ENCODE results near the gene SOCS3. TPM values are rescaled to one million over a fixed set of nuclear protein-coding genes. Genes with fewer than 3 reads are reported as not detected.

SOCS3 gene
- total RNA-seq, 3 donors from 2014 or later (not counting 1 experiment from before 2014, with no cell fraction given): 39.0 to 47.9 (median 43.6) TPM

GRCh38 chr17:78355701-78356100, 4.2 kb downstream of the SOCS3 start:
- Mint-ChIP-seq H3K36me3 (no peaks in the 10 kb centered on the region), H3K27ac (peak overlapping the region; percentile 82 to 86), H3K4me3 (peak overlapping the region; percentile 62), H3K27me3 (ENCODE audit: low read depth in 2 of 2) (no peaks in the 10 kb centered on the region), H3K4me1 (peaks cover 12 to 47% of the 10 kb centered on the region in 2 donors), H3K9me3 (no peaks in the 10 kb centered on the region)
- intact Hi-C loops (cut with micrococcal nuclease): no loop called here
- DNase-seq (no peak), ATAC-seq (no peak)
- no peak for TF ChIP-seq CTCF (IDR thresholded peaks at IDR 0.05)
- WGBS (ENCODE audit: insufficient coverage): 67% methylated on average over 3 of the region's 3 CpGs
- Histone ChIP-seq H3K9me3 (ENCODE audit: control insufficient read depth, insufficient read depth, low read length) (no peaks in the 10 kb centered on the region), H3K4me1 (ENCODE audit: control insufficient read depth, insufficient read depth, low read length) (peaks cover 82% of the 10 kb centered on the region), H3K4me3 (ENCODE audit: low read length) (no peak overlapping the region), H3K27ac (ENCODE audit: low read length) (peak overlapping the region; percentile 84), H3K36me3 (ENCODE audit: control insufficient read depth, insufficient read depth, low read length) (peaks cover 8% of the 10 kb centered on the region), H3K27me3 (ENCODE audit: control insufficient read depth, insufficient read depth, low read length) (no peaks in the 10 kb centered on the region)

DNA sequence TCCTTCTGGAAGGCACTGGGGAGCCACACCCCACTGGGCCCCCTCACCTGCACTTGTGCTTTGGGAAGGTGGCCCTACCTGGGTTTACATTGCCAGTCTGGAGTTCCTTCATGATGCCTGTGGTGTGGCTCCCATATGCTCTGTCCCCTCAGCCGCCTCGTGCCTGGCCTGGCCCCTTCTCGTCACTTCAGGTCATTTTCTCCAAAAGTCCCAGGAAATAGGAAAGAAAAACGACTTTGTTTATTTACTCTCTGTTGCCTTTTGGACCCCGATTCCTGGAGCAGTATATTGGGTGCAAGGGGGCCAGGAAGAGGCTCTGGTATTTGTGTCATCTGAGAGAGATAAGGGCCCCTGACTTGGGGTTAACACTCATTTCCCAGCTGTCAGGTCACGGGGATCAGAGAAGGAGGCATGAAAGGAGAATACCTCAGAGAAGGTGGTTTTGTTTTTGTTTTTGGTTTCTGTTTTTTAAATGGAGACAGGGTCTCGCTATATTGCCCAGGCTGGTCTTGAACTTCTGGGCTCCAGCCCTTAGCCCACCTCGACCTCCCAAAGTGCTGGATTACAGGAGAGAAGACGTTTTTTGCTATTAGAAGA, 4.7 kb downstream of the SOCS3 start:
- peak overlapping the region; percentile 52 for H3K4me3 Mint-ChIP-seq
- no peaks in the 10 kb centered on the region for H3K36me3 Mint-ChIP-seq
- no peaks in the 10 kb centered on the region for H3K9me3 ChIP-seq (ENCODE audit: control insufficient read depth, insufficient read depth, low read length)
- DNase-seq (peak in 1 of 2 donors; percentile 77), ATAC-seq (no peak)
- H3K4me3 ChIP-seq (ENCODE audit: low read length): no peak overlapping the region
- peak overlapping the region; percentile 84 for H3K27ac ChIP-seq (ENCODE audit: low read length)
- H3K27me3 ChIP-seq (ENCODE audit: control insufficient read depth, insufficient read depth, low read length): no peaks in the 10 kb centered on the region
- H3K9me3 Mint-ChIP-seq: no peaks in the 10 kb centered on the region
- H3K27ac Mint-ChIP-seq: peak overlapping the region; percentile 82 to 86
- H3K27me3 Mint-ChIP-seq (ENCODE audit: low read depth in 2 of 2): no peaks in the 10 kb centered on the region
- WGBS (ENCODE audit: insufficient coverage): 70% methylated on average over 9 of the region's 9 CpGs
- peaks cover 81% of the 10 kb centered on the region for H3K4me1 ChIP-seq (ENCODE audit: control insufficient read depth, insufficient read depth, low read length)
- intact Hi-C loops (cut with micrococcal nuclease): no loop called here
- peaks cover 8% of the 10 kb centered on the region for H3K36me3 ChIP-seq (ENCODE audit: control insufficient read depth, insufficient read depth, low read length)
- peaks cover 12 to 46% of the 10 kb centered on the region in 2 donors for H3K4me1 Mint-ChIP-seq
- TF ChIP-seq CTCF (IDR thresholded peaks at IDR 0.05): no peak

- DNase-seq (no peak), ATAC-seq (no peak)
- Histone ChIP-seq H3K9me3 (ENCODE audit: control insufficient read depth, insufficient read depth, low read length) (no peaks in the 10 kb centered on the region), H3K4me3 (ENCODE audit: low read length) (no peak overlapping the region), H3K4me1 (ENCODE audit: control insufficient read depth, insufficient read depth, low read length) (peaks cover 77% of the 10 kb centered on the region), H3K27ac (ENCODE audit: low read length) (no peak overlapping the region), H3K27me3 (ENCODE audit: control insufficient read depth, insufficient read depth, low read length) (no peaks in the 10 kb centered on the region), H3K36me3 (ENCODE audit: control insufficient read depth, insufficient read depth, low read length) (peaks cover 8% of the 10 kb centered on the region)
- Mint-ChIP-seq H3K9me3 (no peaks in the 10 kb centered on the region), H3K27me3 (ENCODE audit: low read depth in 2 of 2) (no peaks in the 10 kb centered on the region), H3K36me3 (no peaks in the 10 kb centered on the region), H3K4me1 (peaks cover 12 to 54% of the 10 kb centered on the region in 2 donors), H3K27ac (peak overlapping the region; percentile 26 to 72), H3K4me3 (peak overlapping the region; percentile 25)
- WGBS (ENCODE audit: insufficient coverage): 97% methylated on average over 8 of the region's 8 CpGs
- intact Hi-C loops (cut with micrococcal nuclease): no loop called here
- no peak for TF ChIP-seq CTCF (IDR thresholded peaks at IDR 0.05)
Observed at GRCh38 chr17:78353834-78354233, 6.0 kb downstream of the SOCS3 start.

All from natural killer cell (primary cell).